H9 (cell line): ENCODE results near the gene PTPN2. TPM values are rescaled to one million over a fixed set of nuclear protein-coding genes. Genes with fewer than 3 reads are reported as not detected.
A peak's percentile ranks its signal among the peaks of the same experiment; 100 is the strongest.

Experiments
- DNase-seq: peaks from one replicate; pipeline ENCODE4 v3.0.0-alpha.2; 2017
- H2AFZ ChIP-seq: one replicate; pipeline ENCODE4 v1.6.1; 2013; ENCODE audit warnings: mild to moderate bottlenecking, low read length, control low read depth, moderate library complexity
- H2AK5ac ChIP-seq: 2 replicates; pipeline ENCODE4 v1.6.1; 2013; ENCODE audit warnings: low read length, control low read depth, mixed read lengths; ENCODE audit not compliant: insufficient read length
- H2BK120ac ChIP-seq: one replicate; pipeline ENCODE4 v1.6.1; 2013; ENCODE audit warnings: low read depth, mild to moderate bottlenecking, low read length, control low read depth, inconsistent platforms; ENCODE audit not compliant: poor library complexity, severe bottlenecking
- H2BK12ac ChIP-seq: 2 replicates; pipeline ENCODE4 v1.6.1; 2013; ENCODE audit warnings: low read length, control low read depth, mixed read lengths, low read depth; ENCODE audit not compliant: insufficient read length
- H2BK15ac ChIP-seq: 2 replicates; pipeline ENCODE4 v1.6.1; 2013; ENCODE audit warnings: low read depth, low read length, control low read depth
- H2BK20ac ChIP-seq: one replicate; pipeline ENCODE4 v1.6.1; 2013; ENCODE audit warnings: low read depth, mild to moderate bottlenecking, low read length, control low read depth, inconsistent platforms; ENCODE audit not compliant: poor library complexity, severe bottlenecking
- H2BK5ac ChIP-seq: 2 replicates; pipeline ENCODE4 v1.6.1; 2013; ENCODE audit warnings: low read length, control low read depth, mixed read lengths; ENCODE audit not compliant: insufficient read length
- H3K14ac ChIP-seq: 2 replicates; pipeline ENCODE4 v1.6.1; 2013; ENCODE audit warnings: low read length, control low read depth; ENCODE audit not compliant: insufficient read depth
- H3K18ac ChIP-seq: 2 replicates; pipeline ENCODE4 v1.6.1; 2013; ENCODE audit warnings: low read depth, mild to moderate bottlenecking, mixed read lengths, low read length, control low read depth; ENCODE audit not compliant: insufficient read length
- H3K23ac ChIP-seq: 2 replicates; pipeline ENCODE4 v1.6.1; 2013; ENCODE audit warnings: low read length, control low read depth, mixed read lengths, low read depth; ENCODE audit not compliant: insufficient read length
- H3K23me2 ChIP-seq: 2 replicates; pipeline ENCODE4 v1.6.1; 2013; ENCODE audit warnings: low read depth, mild to moderate bottlenecking, mixed read lengths, low read length, control low read depth; ENCODE audit not compliant: insufficient read length, poor library complexity, severe bottlenecking
- H3K27ac ChIP-seq: 2 replicates; pipeline ENCODE4 v1.5.1; 2013; ENCODE audit warnings: low read length, control low read depth, mixed read lengths, low read depth; ENCODE audit not compliant: insufficient read length
- H3K27me3 ChIP-seq: 2 replicates; pipeline ENCODE4 v1.6.1; 2013; ENCODE audit warnings: low read length, control low read depth, inconsistent platforms; ENCODE audit not compliant: insufficient read depth
- H3K4ac ChIP-seq: 2 replicates; pipeline ENCODE4 v1.6.1; 2013; ENCODE audit warnings: low read depth, mild to moderate bottlenecking, control low read depth, inconsistent platforms, low read length, moderate library complexity
- H3K4me1 ChIP-seq: 2 replicates; pipeline ENCODE4 v1.6.1; 2013; ENCODE audit warnings: low read length, control low read depth, inconsistent platforms; ENCODE audit not compliant: insufficient read depth
- H3K4me2 ChIP-seq: 2 replicates; pipeline ENCODE4 v1.6.1; 2013; ENCODE audit warnings: low read length, control low read depth, mixed read lengths; ENCODE audit not compliant: insufficient read length, insufficient read depth
- H3K56ac ChIP-seq: 2 replicates; pipeline ENCODE4 v1.6.1; 2013; ENCODE audit warnings: low read depth, mild to moderate bottlenecking, mixed read lengths, low read length, control low read depth; ENCODE audit not compliant: insufficient read length
- H3K79me1 ChIP-seq: 2 replicates; pipeline ENCODE4 v1.6.1; 2013; ENCODE audit warnings: low read depth, mild to moderate bottlenecking, moderate library complexity, low read length, control low read depth, inconsistent platforms; ENCODE audit not compliant: insufficient read depth, poor library complexity, severe bottlenecking
- H3K79me2 ChIP-seq: 2 replicates; pipeline ENCODE4 v1.6.1; 2013; ENCODE audit warnings: low read length, control low read depth, inconsistent platforms; ENCODE audit not compliant: insufficient read depth
- H3K9ac ChIP-seq: 2 replicates; pipeline ENCODE4 v1.6.1; 2013; ENCODE audit warnings: low read length, control low read depth, mixed read lengths; ENCODE audit not compliant: insufficient read length; ENCODE audit errors: extremely low read depth
- H3K9me3 ChIP-seq: one replicate; pipeline ENCODE4 v1.6.1; 2013; ENCODE audit warnings: low read depth, low read length, inconsistent platforms; ENCODE audit not compliant: control insufficient read depth
- H3T11ph ChIP-seq: one replicate; pipeline ENCODE4 v1.6.1; 2013; ENCODE audit warnings: mild to moderate bottlenecking, low read length, control low read depth, inconsistent platforms
- H4K20me1 ChIP-seq: one replicate; pipeline ENCODE4 v1.6.1; 2013; ENCODE audit not compliant: control insufficient read depth, insufficient read length, insufficient read depth
- H4K5ac ChIP-seq: 2 replicates; pipeline ENCODE4 v1.6.1; 2013; ENCODE audit warnings: low read depth, mild to moderate bottlenecking, mixed read lengths, low read length, control low read depth; ENCODE audit not compliant: insufficient read length
- H4K8ac ChIP-seq: replicated peaks from 2 replicates; pipeline ENCODE4 v1.6.1; 2013; ENCODE audit warnings: low read length, control low read depth, mixed read lengths, low read depth; ENCODE audit not compliant: insufficient read length
- H4K91ac ChIP-seq: 2 replicates; pipeline ENCODE4 v1.6.1; 2013; ENCODE audit warnings: low read depth, mild to moderate bottlenecking, moderate library complexity, mixed read lengths, low read length, control low read depth; ENCODE audit not compliant: insufficient read length
- H3K27ac Mint-ChIP-seq, 3 experiments: 2 replicates in 2 of 3; 3 replicates in 1 of 3; pipeline ENCODE4 v1.8.0; 2020 to 2021; ENCODE audit warnings: mixed read lengths in 3 of 3, mild to moderate bottlenecking in 1 of 3, moderate library complexity in 1 of 3
- H3K27me3 Mint-ChIP-seq: 2 replicates; pipeline ENCODE4 v1.8.0; 2021; ENCODE audit warnings: low read depth, mild to moderate bottlenecking, moderate library complexity, mixed read lengths
- H3K36me3 Mint-ChIP-seq, 3 experiments: 2 replicates in 2 of 3; 3 replicates in 1 of 3; pipeline ENCODE4 v1.8.0; 2020 to 2021; ENCODE audit warnings: low read depth in 3 of 3, mixed read lengths in 3 of 3; ENCODE audit not compliant: insufficient read depth in 1 of 3
- H3K4me1 Mint-ChIP-seq, 2 experiments: 2 replicates each; pipeline ENCODE4 v1.8.0; 2020; ENCODE audit warnings: mixed read lengths in 2 of 2
- H3K4me3 Mint-ChIP-seq, 2 experiments: 2 replicates in 1 of 2; 3 replicates in 1 of 2; pipeline ENCODE4 v1.8.0; 2020 to 2021; ENCODE audit warnings: mild to moderate bottlenecking in 2 of 2, mixed read lengths in 2 of 2, moderate library complexity in 1 of 2
- H3K9me3 Mint-ChIP-seq, 2 experiments: 2 replicates in 1 of 2; 3 replicates in 1 of 2; pipeline ENCODE4 v1.8.0; 2020; ENCODE audit warnings: mild to moderate bottlenecking in 2 of 2, mixed read lengths in 2 of 2, moderate library complexity in 1 of 2
- WGBS: extraction: QIAGEN DNeasy Blood & Tissue Kit; methylation state at CpG from one replicate; pipeline ENCODE4 v1.1.7; 2013; ENCODE audit warnings: missing lambda C conversion rate, low lambda C conversion rate, mixed read lengths; ENCODE audit not compliant: insufficient read length; ENCODE audit errors: extremely low coverage; 5-methylcytosine and 5-hydroxymethylcytosine counted together
- total RNA-seq: library from RNA; stranded (reverse); gene quantifications from 2 replicates; pipeline ENCODE4 v1.2.1, GENCODE V29; 2021
- TF ChIP-seq, protein P1 (sequence below): fragments of 200-600 bp; sonication (generic); conservative IDR thresholded peaks from 3 replicates; pipeline ENCODE4 v1.8.0; 2021; ENCODE audit warnings: antibody characterized with exemption, mild to moderate bottlenecking

The PTPN2 gene
- total RNA-seq, 1 experiment from 2014 or later: 48.7 TPM

GRCh38 chr18:12911929-12912703 is 28.1 kb upstream of the PTPN2 start:
- H3K27ac Mint-ChIP-seq: no peak overlapping the region
- Histone ChIP-seq H3K9me3 (no peaks in the 10 kb centered on the region), H2AFZ (no peak overlapping the region), H3K4me2 (no peak overlapping the region), H4K91ac (no peak overlapping the region), H3K4me1 (no peaks in the 10 kb centered on the region), H2BK15ac (no peak overlapping the region), H3K23ac (no peak overlapping the region), H3K14ac (no peak overlapping the region), H2BK120ac (no peak overlapping the region), H4K8ac (no peak overlapping the region), H2BK5ac (no peak overlapping the region), H2AK5ac (no peak overlapping the region), H3K79me1 (no peaks in the 10 kb centered on the region), H3K23me2 (no peaks in the 10 kb centered on the region), H3K18ac (no peak overlapping the region), H3K27ac (no peak overlapping the region), H4K20me1 (no peaks in the 10 kb centered on the region), H3K9ac (no peak overlapping the region), H4K5ac (no peak overlapping the region), H2BK20ac (no peak overlapping the region), H3K79me2 (no peaks in the 10 kb centered on the region), H2BK12ac (no peak overlapping the region), H3T11ph (no peak overlapping the region), H3K27me3 (no peaks in the 10 kb centered on the region), H3K4ac (no peak overlapping the region), H3K56ac (no peak overlapping the region)
- no peaks in the 10 kb centered on the region for H3K27me3 Mint-ChIP-seq
- no peaks in the 10 kb centered on the region for H3K9me3 Mint-ChIP-seq
- peak; percentile 62 for DNase-seq
- no peaks in the 10 kb centered on the region for H3K36me3 Mint-ChIP-seq
- no peak overlapping the region for H3K4me3 Mint-ChIP-seq
- WGBS: no CpG with 5 or more reads among the region's 75 CpGs
- TF ChIP-seq, protein P1, sequence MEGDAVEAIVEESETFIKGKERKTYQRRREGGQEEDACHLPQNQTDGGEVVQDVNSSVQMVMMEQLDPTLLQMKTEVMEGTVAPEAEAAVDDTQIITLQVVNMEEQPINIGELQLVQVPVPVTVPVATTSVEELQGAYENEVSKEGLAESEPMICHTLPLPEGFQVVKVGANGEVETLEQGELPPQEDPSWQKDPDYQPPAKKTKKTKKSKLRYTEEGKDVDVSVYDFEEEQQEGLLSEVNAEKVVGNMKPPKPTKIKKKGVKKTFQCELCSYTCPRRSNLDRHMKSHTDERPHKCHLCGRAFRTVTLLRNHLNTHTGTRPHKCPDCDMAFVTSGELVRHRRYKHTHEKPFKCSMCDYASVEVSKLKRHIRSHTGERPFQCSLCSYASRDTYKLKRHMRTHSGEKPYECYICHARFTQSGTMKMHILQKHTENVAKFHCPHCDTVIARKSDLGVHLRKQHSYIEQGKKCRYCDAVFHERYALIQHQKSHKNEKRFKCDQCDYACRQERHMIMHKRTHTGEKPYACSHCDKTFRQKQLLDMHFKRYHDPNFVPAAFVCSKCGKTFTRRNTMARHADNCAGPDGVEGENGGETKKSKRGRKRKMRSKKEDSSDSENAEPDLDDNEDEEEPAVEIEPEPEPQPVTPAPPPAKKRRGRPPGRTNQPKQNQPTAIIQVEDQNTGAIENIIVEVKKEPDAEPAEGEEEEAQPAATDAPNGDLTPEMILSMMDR: no peak
- no peaks in the 10 kb centered on the region for H3K4me1 Mint-ChIP-seq
